GDM1 (cell line): ENCODE data around the gene MMP14.
"Not testable (repeated sequence)": the region's sequence is repeated elsewhere in the genome, so short reads cannot be mapped to it uniquely, and the experiment has no call there.

Experiments
- DNase-seq: peaks from one replicate; lab custom pipeline; 2025; lab: John Stamatoyannopoulos, UW

Gene MMP14

DNA sequence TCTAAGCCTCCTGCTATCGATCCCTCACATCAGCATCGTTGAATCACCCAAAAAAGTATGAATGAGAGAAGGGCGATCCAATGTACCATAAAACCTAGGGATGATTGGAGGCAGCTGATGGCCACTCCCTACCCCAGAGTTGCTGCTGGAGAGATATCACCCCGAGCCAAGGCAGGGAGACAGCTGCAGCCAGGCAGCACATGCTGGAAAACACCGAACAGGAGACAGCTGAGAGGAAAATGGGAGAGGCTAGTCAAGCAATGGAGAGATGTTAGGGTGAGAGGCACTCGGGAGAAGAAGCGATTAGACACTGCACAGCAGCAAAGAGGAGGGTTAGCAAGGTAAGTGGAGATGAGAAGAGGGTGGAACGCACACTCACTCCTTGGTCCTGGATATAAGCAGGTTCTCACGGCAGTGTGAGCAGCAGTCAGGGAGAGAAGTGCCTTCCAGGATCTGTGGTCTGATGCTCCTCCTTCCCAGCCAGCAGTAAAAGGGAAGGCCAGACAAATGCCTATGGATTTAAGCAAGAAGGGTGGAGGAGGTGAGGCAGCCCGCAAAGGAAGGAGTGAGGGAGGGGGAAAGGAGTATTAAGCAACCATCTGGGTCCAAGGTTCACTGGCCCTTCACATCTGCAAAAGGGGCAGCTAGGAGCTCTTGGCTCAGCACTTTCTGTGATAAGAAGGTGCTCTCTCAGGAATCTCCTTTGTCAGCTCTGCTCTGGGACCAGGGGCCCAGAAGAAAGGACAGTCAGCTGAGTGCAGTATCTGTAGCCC is 21.3 kb upstream of the MMP14 start, which contains the start of gene SLC7A7:
TSS of gene SLC7A7 (minus strand) at position 495 of the 773 bp plus-strand sequence. CDS start 2,037 bp downstream, outside the sequence.
- DNase-seq, result no peak

GRCh38 chr14:22819151-22819988 is 17.0 kb upstream of the MMP14 start:
- no peak for DNase-seq

GRCh38 chr14:22820731-22821130 is 15.7 kb upstream of the MMP14 start:
- DNase-seq, result no peak

DNA sequence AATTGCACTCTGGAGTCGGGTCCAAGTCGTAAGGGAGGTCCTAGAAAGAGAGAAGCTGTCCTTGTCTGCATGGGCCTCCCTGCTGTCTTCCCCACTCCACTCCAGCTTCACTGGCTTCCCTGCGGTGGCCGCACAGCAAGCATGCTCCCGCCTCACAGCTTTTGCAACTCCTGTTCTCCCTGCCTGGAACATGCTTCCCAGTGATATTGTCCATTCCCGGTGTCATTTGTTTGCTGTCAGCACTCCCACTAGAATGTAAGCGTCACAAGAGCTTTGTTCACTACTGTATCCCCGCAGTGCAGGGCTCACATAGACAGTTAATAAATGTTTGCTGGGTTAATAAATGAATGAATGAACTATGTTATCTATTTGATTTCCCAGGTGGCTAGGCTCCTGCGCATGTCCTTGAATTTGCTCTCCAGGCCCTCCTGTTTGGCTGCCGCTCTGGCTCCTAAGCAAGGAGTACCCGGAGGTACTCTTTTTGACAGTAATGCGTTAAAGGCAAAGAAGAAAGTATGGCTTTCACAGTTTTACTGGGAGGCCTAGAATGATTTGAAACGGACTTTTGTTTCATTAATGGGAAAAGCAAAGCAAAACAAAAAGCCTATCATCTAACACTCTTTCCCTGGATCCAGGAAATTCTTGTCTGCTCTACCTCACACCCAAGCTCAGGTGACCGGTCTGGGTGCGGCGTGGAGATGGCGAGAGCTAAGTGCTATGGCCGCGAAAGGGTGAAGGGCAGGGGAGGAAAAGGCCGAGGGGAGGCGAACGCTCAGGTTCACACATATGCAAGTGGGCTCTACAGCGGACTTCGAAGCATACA is 15.0 kb upstream of the MMP14 start:
- no peak for DNase-seq

GRCh38 chr14:22822016-22822570 is 14.3 kb upstream of the MMP14 start:
- DNase-seq, result no peak

GRCh38 chr14:22822571-22823098 is 13.8 kb upstream of the MMP14 start:
- DNase-seq, result peak; percentile 59

DNA sequence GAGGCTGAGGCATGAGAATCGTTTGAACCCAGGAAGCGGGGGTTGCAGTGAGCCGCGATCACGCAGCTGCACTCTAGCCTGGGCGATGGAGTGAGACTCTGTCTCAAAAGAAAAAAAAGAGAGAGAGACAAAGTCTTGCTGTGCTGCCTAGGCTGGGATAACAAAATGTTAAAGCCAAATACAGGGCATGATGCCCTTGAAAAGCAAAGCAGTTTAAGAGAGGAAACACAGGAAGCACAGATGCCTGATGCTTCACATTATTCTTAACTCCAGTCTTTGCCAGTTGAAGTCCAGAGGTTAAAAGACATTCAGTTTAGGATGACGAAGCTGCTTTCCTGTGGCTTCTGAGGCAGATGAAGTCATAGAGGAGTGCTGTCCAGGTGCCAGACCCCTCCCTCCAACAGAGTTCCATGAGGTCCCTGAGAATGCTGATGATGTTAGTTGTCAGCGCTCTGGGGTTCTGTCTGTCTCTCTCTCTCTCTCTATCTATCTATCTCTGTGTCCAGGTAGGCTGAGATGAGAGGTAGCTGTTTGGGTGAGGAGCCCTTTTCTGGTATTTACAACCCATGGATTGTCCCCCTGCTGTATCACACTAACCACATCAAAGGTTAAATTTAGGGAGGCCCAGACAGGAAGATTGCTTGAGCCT is 11.6 kb upstream of the MMP14 start:
- peak; percentile 71 for DNase-seq

DNA sequence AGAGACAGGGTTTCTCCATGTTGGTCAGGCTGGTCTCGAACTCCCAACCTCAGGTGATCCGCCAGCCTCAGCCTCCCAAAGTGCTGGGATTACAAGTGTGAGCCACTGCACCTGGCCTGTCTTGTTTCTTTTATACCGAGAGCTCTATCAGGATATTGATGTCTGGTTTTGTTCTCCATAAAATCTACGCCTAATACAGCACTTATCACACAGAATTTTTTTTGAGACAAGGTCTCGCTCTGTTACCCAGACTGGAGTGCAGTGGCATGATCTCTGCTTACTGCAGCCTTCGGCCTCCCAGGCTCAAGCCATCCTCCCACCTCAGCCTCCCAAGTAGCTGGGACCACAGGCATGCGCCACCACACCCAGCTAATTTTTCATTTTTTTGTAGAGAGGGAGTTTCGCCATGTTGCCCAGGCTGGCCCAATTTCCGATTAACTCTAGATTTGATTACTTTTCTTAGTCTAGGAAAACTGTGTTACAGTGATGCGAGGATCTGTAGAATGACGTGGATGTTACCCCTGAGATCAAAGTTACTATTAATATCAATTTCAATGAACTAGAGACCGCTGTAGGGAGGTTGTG is 7.2 kb upstream of the MMP14 start:
- DNase-seq, result not testable (repeated sequence)

- peak; percentile 84 for DNase-seq
These were observed 6.5 kb upstream of the MMP14 start, which contains the start of gene MRPL52 for GRCh38 chr14:22829661-22830442. Gene MRPL52, plus strand, starts transcription at chr14:22829887. Its CDS starts 26 bp downstream, at chr14:22829913.

GRCh38 chr14:22830443-22831010 is 5.9 kb upstream of the MMP14 start:
- DNase-seq, result no peak

- no peak for DNase-seq
These were observed 880 bp upstream of the MMP14 start for GRCh38 chr14:22835505-22835904.

DNA sequence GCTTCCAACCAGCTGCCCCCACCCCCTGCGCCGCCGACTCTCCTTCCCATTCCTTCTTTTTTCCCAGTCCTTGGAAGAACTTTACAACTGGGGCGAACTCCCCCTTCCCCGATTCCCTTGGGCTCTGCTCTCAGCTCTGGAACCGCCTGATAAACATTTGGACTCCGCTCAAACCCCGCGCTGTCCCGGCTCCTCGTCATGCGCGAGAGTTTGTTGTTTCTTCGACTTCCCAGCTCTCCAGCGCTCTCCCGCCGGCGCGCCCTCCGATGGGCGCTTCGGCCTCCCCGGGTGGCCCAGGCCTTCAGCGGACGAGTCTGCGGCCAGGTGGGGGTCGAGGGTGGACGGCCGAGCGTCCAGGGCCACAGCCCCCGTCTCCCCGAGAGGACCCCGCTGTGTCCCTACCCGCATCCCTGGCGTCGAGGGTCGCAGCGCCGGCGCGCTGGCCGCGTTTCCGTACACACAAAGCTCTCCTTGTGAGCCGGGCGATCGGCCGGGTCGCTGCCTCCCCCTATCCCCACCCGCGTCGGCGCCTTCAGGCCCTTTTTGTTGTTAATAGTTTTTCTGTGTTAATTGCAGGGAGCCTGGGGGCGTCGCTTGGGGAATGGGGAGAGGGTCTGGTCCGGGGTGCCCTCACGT is 847 bp downstream of the MMP14 start:
- DNase-seq, result no peak

GRCh38 chr14:22837750-22838538 is 1.6 kb downstream of the MMP14 start:
- no peak for DNase-seq

GRCh38 chr14:22838631-22839041 is 2.3 kb downstream of the MMP14 start:
- peak; percentile 68 for DNase-seq

- DNase-seq, result no peak
These were observed 2.9 kb downstream of the MMP14 start for GRCh38 chr14:22839159-22839779.

DNA sequence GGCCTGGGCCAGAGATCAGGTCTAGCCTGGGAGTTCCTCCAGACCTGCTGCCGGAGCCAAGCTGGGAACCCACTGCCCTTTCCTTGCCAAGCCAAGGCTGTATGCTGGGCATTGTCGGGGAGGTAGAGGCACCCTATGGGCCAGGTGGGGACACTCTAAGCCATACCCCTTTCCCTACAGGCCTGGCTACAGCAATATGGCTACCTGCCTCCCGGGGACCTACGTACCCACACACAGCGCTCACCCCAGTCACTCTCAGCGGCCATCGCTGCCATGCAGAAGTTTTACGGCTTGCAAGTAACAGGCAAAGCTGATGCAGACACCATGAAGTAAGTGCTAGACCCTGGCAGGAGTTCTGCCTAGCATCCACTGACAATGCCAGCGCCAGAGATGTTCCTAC is 4.9 kb downstream of the MMP14 start:
- no peak for DNase-seq

DNA sequence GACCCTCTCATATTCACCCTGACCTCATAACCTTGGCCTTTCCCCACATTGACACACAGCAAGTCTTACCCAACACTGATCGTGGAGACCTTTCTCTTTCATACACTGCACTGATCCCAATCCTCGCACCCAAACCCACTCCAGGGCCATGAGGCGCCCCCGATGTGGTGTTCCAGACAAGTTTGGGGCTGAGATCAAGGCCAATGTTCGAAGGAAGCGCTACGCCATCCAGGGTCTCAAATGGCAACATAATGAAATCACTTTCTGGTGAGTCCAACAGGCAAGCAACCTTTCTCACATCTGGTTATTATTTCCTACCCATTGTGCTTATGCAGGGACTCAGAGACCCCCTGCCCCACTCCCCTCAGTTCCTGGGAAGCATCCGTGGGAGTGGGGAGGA is 5.4 kb downstream of the MMP14 start:
- no peak for DNase-seq
